HEK293 (cell line): ENCODE data around the gene ARPC2.
A peak's percentile ranks its signal among the peaks of the same experiment; 100 is the strongest.

Experiments used
- CTCF ChIA-PET: fragments of 350-600 bp; formaldehyde crosslinking; extraction: SDS; loops from one replicate; lab custom pipeline; 2021; ENCODE audit warnings: antibody characterized with exemption; lab: Yijun Ruan, JAX
- POLR2A ChIA-PET: fragments of 300-600 bp; formaldehyde crosslinking; extraction: SDS; loops from one replicate; lab custom pipeline; 2020; ENCODE audit warnings: antibody characterized with exemption, inconsistent platforms; lab: Yijun Ruan, JAX
- H3K27ac ChIP-seq: fragments of 200-500 bp; sonication (Bioruptor generic); 2 replicates; pipeline ENCODE4 v1.5.1; 2014; ENCODE audit warnings: low read depth, low read length, control low read depth, inconsistent platforms; ENCODE audit errors: extremely low read depth
- H3K36me3 ChIP-seq, 2 experiments: fragments of 200-500 bp in 1 of 2; sonication (Bioruptor generic) in 1 of 2; 1 replicate in 1 of 2; 2 replicates in 1 of 2; pipeline ENCODE4 v1.5.1; 2014 to 2017; ENCODE audit warnings: inconsistent platforms in 2 of 2, low read length in 2 of 2; ENCODE audit not compliant: control insufficient read depth in 2 of 2, insufficient read depth in 1 of 2
- H3K4me1 ChIP-seq: fragments of 200-500 bp; sonication (Bioruptor generic); 2 replicates; pipeline ENCODE4 v1.5.1; 2014; ENCODE audit warnings: mild to moderate bottlenecking, low read length, inconsistent platforms; ENCODE audit not compliant: control insufficient read depth, insufficient read depth
- H3K4me3 ChIP-seq: 2 replicates; pipeline ENCODE4 v1.5.1; 2011; ENCODE audit warnings: low read depth, mild to moderate bottlenecking, control low read depth, low read length, moderate library complexity
- H3K9me3 ChIP-seq: fragments of 200-500 bp; sonication (Bioruptor generic); 2 replicates; pipeline ENCODE4 v1.5.1; 2014; ENCODE audit warnings: low read depth, low read length, inconsistent platforms; ENCODE audit not compliant: control insufficient read depth, insufficient read depth
- BCL6B ChIP-seq: fragments of 450-650 bp; formaldehyde crosslinking; IDR thresholded peaks from 2 replicates; pipeline ENCODE4 v1.5.1; 2017; ENCODE audit warnings: missing biosample characterization, missing genetic modification characterization
- CTCF ChIP-seq: fragments of 450-650 bp; formaldehyde crosslinking; IDR thresholded peaks from 2 replicates; pipeline ENCODE4 v1.5.1; 2016; ENCODE audit warnings: missing biosample characterization, missing genetic modification characterization
- EGR2 ChIP-seq: fragments of 450-650 bp; formaldehyde crosslinking; IDR thresholded peaks from 2 replicates; pipeline ENCODE4 v1.5.1; 2016; ENCODE audit warnings: low read depth, missing biosample characterization, missing genetic modification characterization
- IKZF3 ChIP-seq: fragments of 450-650 bp; IDR thresholded peaks from 2 replicates; pipeline ENCODE4 v1.5.0; 2018; ENCODE audit warnings: missing biosample characterization, mild to moderate bottlenecking, missing genetic modification characterization, moderate library complexity
- KLF16 ChIP-seq: fragments of 450-650 bp; formaldehyde crosslinking; IDR thresholded peaks from 2 replicates; pipeline ENCODE4 v1.5.1; 2017; ENCODE audit warnings: missing biosample characterization, missing genetic modification characterization
- KLF9 ChIP-seq: fragments of 450-650 bp; formaldehyde crosslinking; IDR thresholded peaks from 2 replicates; pipeline ENCODE4 v1.5.1; 2016; ENCODE audit warnings: missing biosample characterization, missing genetic modification characterization, low read depth
- OSR2 ChIP-seq: fragments of 450-650 bp; formaldehyde crosslinking; IDR thresholded peaks from 2 replicates; pipeline ENCODE4 v1.5.1; 2016; ENCODE audit warnings: missing biosample characterization, missing genetic modification characterization
- REST ChIP-seq: fragments of 450-650 bp; formaldehyde crosslinking; IDR thresholded peaks from 2 replicates; pipeline ENCODE4 v1.5.1; 2016; ENCODE audit warnings: missing biosample characterization, missing genetic modification characterization
- WT1 ChIP-seq: fragments of 450-650 bp; formaldehyde crosslinking; IDR thresholded peaks from 2 replicates; pipeline ENCODE4 v1.5.1; 2016; ENCODE audit warnings: missing biosample characterization, missing genetic modification characterization
- YY1 ChIP-seq: fragments of 450-650 bp; formaldehyde crosslinking; IDR thresholded peaks from 2 replicates; pipeline ENCODE4 v1.5.1; 2018; ENCODE audit warnings: missing biosample characterization, missing genetic modification characterization
- ZBTB6 ChIP-seq: fragments of 450-650 bp; formaldehyde crosslinking; IDR thresholded peaks from 2 replicates; pipeline ENCODE4 v1.5.1; 2017; ENCODE audit warnings: missing biosample characterization, missing genetic modification characterization
- ZNF10 ChIP-seq: fragments of 450-650 bp; formaldehyde crosslinking; IDR thresholded peaks from 2 replicates; pipeline ENCODE4 v1.5.1; 2017; ENCODE audit warnings: missing biosample characterization, missing genetic modification characterization
- ZNF112 ChIP-seq: fragments of 450-650 bp; formaldehyde crosslinking; IDR thresholded peaks from 2 replicates; pipeline ENCODE4 v1.5.0; 2017; ENCODE audit warnings: missing biosample characterization, missing genetic modification characterization
- ZNF140 ChIP-seq: fragments of 450-650 bp; formaldehyde crosslinking; IDR thresholded peaks from 2 replicates; pipeline ENCODE4 v1.5.1; 2016; ENCODE audit warnings: missing biosample characterization, missing genetic modification characterization
- ZNF16 ChIP-seq: fragments of 450-650 bp; formaldehyde crosslinking; IDR thresholded peaks from 2 replicates; pipeline ENCODE4 v1.5.1; 2016; ENCODE audit warnings: low read depth, missing biosample characterization, missing genetic modification characterization
- ZNF266 ChIP-seq: fragments of 450-650 bp; formaldehyde crosslinking; IDR thresholded peaks from 2 replicates; pipeline ENCODE4 v1.5.1; 2016; ENCODE audit warnings: missing biosample characterization, missing genetic modification characterization, low read depth
- ZNF626 ChIP-seq: fragments of 450-650 bp; sonication (Bioruptor Pico); formaldehyde crosslinking; IDR thresholded peaks from 2 replicates; pipeline ENCODE4 v1.5.1; 2018; ENCODE audit warnings: missing biosample characterization, missing genetic modification characterization, inconsistent platforms
- ZNF629 ChIP-seq: fragments of 450-650 bp; formaldehyde crosslinking; IDR thresholded peaks from 2 replicates; pipeline ENCODE4 v1.5.1; 2017; ENCODE audit warnings: missing biosample characterization, missing genetic modification characterization
- ZNF664 ChIP-seq: fragments of 450-650 bp; formaldehyde crosslinking; IDR thresholded peaks from 2 replicates; pipeline ENCODE4 v1.5.1; 2016; ENCODE audit warnings: missing biosample characterization, missing genetic modification characterization
- ZNF677 ChIP-seq: fragments of 450-650 bp; IDR thresholded peaks from 2 replicates; pipeline ENCODE4 v1.5.0; 2018; ENCODE audit warnings: missing biosample characterization, mild to moderate bottlenecking, missing genetic modification characterization, moderate library complexity
- ZNF692 ChIP-seq: fragments of 450-650 bp; formaldehyde crosslinking; IDR thresholded peaks from 2 replicates; pipeline ENCODE4 v1.5.1; 2016; ENCODE audit warnings: missing biosample characterization, missing genetic modification characterization
- ZNF747 ChIP-seq: fragments of 450-650 bp; formaldehyde crosslinking; IDR thresholded peaks from 2 replicates; pipeline ENCODE4 v1.5.1; 2016; ENCODE audit warnings: missing biosample characterization, missing genetic modification characterization

ARPC2 gene

GRCh38 chr2:218171744-218172143 lies 45.2 kb upstream of the ARPC2 start (continued):
- TF ChIP-seq REST (tag by site-specific recombination) (0 out of 2 replicates have a peak, but pooled peaks have one; percentile 56), ZNF140 (tag by site-specific recombination) (peak; percentile 54; the same call in 1 of the 2 replicates)

GRCh38 chr2:218172845-218173244 lies 44.1 kb upstream of the ARPC2 start:
- CTCF ChIA-PET: interaction anchor here (0.6 to 2.0 kb wide), 2 partner anchors 10 to 294 kb away, joined by 3 to 4 read pairs; no protein-coding TSS in a partner anchor
- POLR2A ChIA-PET: no interaction called here
- no peaks in the 10 kb centered on the region for H3K9me3 ChIP-seq
- no peak overlapping the region for H3K4me3 ChIP-seq
- H3K4me1 ChIP-seq: no peaks in the 10 kb centered on the region
- H3K36me3 ChIP-seq: no peaks in the 10 kb centered on the region
- H3K27ac ChIP-seq: no peak overlapping the region
- TF ChIP-seq KLF16 (tag by site-specific recombination) (no peak), OSR2 (tag by site-specific recombination) (no peak), BCL6B (no peak), ZNF629 (no peak), ZNF626 (tag by site-specific recombination) (no peak), ZBTB6 (tag by site-specific recombination) (no peak), ZNF16 (no peak), ZNF692 (tag by site-specific recombination) (no peak), ZNF266 (no peak), WT1 (tag by site-specific recombination) (no peak), YY1 (tag by site-specific recombination) (no peak), ZNF112 (tag by site-specific recombination) (no peak), IKZF3 (tag by site-specific recombination) (no peak)
- TF ChIP-seq, all 188 proteins: peak for 0

- Histone ChIP-seq H3K9me3 (no peaks in the 10 kb centered on the region), H3K36me3 (no peaks in the 10 kb centered on the region), H3K4me1 (no peaks in the 10 kb centered on the region), H3K27ac (no peak overlapping the region), H3K4me3 (no peak overlapping the region)
- ChIA-PET CTCF (interaction anchor here (1.1 kb wide), 1 partner anchor 13 kb away, joined by 3 read pairs; no protein-coding TSS in a partner anchor), POLR2A (no interaction called here)
- no peak for TF ChIP-seq KLF9 (tag by site-specific recombination)
- no peak for TF ChIP-seq EGR2
- TF ChIP-seq CTCF (tag by site-specific recombination): no peak
- TF ChIP-seq ZNF677 (tag by site-specific recombination): no peak
- TF ChIP-seq ZNF747 (tag by site-specific recombination): no peak
- no peak for TF ChIP-seq ZNF10
- no peak for TF ChIP-seq ZNF664 (tag by site-specific recombination)
These were observed 37.2 kb upstream of the ARPC2 start for GRCh38 chr2:218179782-218180181.
